GM12878 (cell line): ENCODE results near the gene SSR2. TPM values are rescaled to one million over a fixed set of nuclear protein-coding genes. Genes with fewer than 3 reads are reported as not detected.

Source experiments
- ATF2 ChIP-seq: IDR thresholded peaks from 2 replicates; pipeline ENCODE4 v1.6.1; 2012; ENCODE audit warnings: low read length, inconsistent platforms
- ATF3 ChIP-seq: IDR thresholded peaks from 2 replicates; pipeline ENCODE4 v1.6.1; 2011; ENCODE audit warnings: low read depth, mild to moderate bottlenecking, low read length, moderate library complexity, borderline replicate concordance; ENCODE audit errors: extremely low read depth
- BACH1 ChIP-seq: fragments of 450-650 bp; IDR thresholded peaks from 2 replicates; pipeline ENCODE4 v1.6.1; 2017; ENCODE audit warnings: mild to moderate bottlenecking, borderline replicate concordance
- EZH2 ChIP-seq: IDR thresholded peaks from 2 replicates; pipeline ENCODE4 v1.6.1; 2012; ENCODE audit warnings: low read depth, mild to moderate bottlenecking, control low read depth, inconsistent platforms, low read length, borderline replicate concordance; ENCODE audit not compliant: control insufficient read depth
- NFXL1 ChIP-seq: fragments of 450-650 bp; IDR thresholded peaks from 2 replicates; pipeline ENCODE4 v1.6.1; 2017; ENCODE audit warnings: antibody characterized with exemption, mild to moderate bottlenecking, borderline replicate concordance
- NFYB ChIP-seq: IDR thresholded peaks from 2 replicates; pipeline ENCODE4 v1.6.1; 2011; ENCODE audit warnings: low read depth, mild to moderate bottlenecking, low read length, improper control_type of control experiment, moderate library complexity; ENCODE audit not compliant: insufficient read depth
- PAX5 ChIP-seq: IDR thresholded peaks from 2 replicates; pipeline ENCODE4 v1.6.1; 2011; ENCODE audit warnings: low read depth, low read length, borderline replicate concordance
- PML ChIP-seq: IDR thresholded peaks from 2 replicates; pipeline ENCODE4 v1.6.1; 2012; ENCODE audit warnings: low read length, inconsistent platforms
- SKIL ChIP-seq: fragments of 450-650 bp; IDR thresholded peaks from 2 replicates; pipeline ENCODE4 v1.6.1; 2017; ENCODE audit warnings: mild to moderate bottlenecking, low read depth, inconsistent platforms; ENCODE audit not compliant: poor library complexity, severe bottlenecking
- SMAD1 ChIP-seq: fragments of 450-650 bp; IDR thresholded peaks from 2 replicates; pipeline ENCODE4 v1.6.1; 2018; ENCODE audit warnings: mild to moderate bottlenecking, low read depth; ENCODE audit not compliant: partially characterized antibody
- SPI1 ChIP-seq: IDR thresholded peaks from 2 replicates; pipeline ENCODE4 v1.6.1; 2011; ENCODE audit warnings: low read depth, mild to moderate bottlenecking, low read length, moderate library complexity, borderline replicate concordance; ENCODE audit not compliant: insufficient read depth
- SRF ChIP-seq, 2 experiments: IDR thresholded peaks; 2 replicates each; pipeline ENCODE4 v1.6.1; 2011; ENCODE audit warnings: low read depth in 2 of 2, low read length in 2 of 2, mild to moderate bottlenecking in 1 of 2, moderate library complexity in 1 of 2
- TCF7 ChIP-seq: IDR thresholded peaks from 2 replicates; pipeline ENCODE4 v1.6.1; 2014; ENCODE audit warnings: antibody characterized with exemption, borderline replicate concordance
- YBX1 ChIP-seq: fragments of 450-650 bp; IDR thresholded peaks from 2 replicates; pipeline ENCODE4 v1.6.1; 2016; ENCODE audit warnings: antibody characterized with exemption
- ZBED1 ChIP-seq: IDR thresholded peaks from 2 replicates; pipeline ENCODE4 v1.6.1; 2016; ENCODE audit warnings: borderline replicate concordance
- ZBTB4 ChIP-seq: fragments of 450-650 bp; formaldehyde crosslinking; IDR thresholded peaks from 2 replicates; pipeline ENCODE4 v1.4.0; 2022; ENCODE audit warnings: mild to moderate bottlenecking, moderate library complexity
- ZNF687 ChIP-seq: fragments of 450-650 bp; IDR thresholded peaks from 2 replicates; pipeline ENCODE4 v1.6.1; 2017; ENCODE audit warnings: mild to moderate bottlenecking, moderate library complexity
- ZZZ3 ChIP-seq: IDR thresholded peaks from 2 replicates; pipeline ENCODE4 v1.6.1; 2011; ENCODE audit warnings: low read depth; ENCODE audit not compliant: control insufficient read depth, insufficient read length
- polyA plus RNA-seq, 11 experiments: library from polyadenylated mRNA; depleted of rRNA in 4 of 11; unstranded in 6 of 11; stranded (reverse) in 5 of 11; fragments of >200 nt; fragmentation: Nextera tagmentation in 4 of 11; fragmentation: Illumina TruSeq in 1 of 11; extraction: Ambion mirVana in 4 of 11; extraction: Trizol in 1 of 11; gene quantifications; 1 replicate in 1 of 11; 2 replicates in 10 of 11; pipeline versions ENCODE4 v1.2.1 to v1.2.3, GENCODE V29; 2011 to 2016; ENCODE audit warnings: inconsistent platforms in 2 of 11, missing spikeins in 2 of 11, low read depth in 1 of 11
- total RNA-seq, 4 experiments: library from RNA; depleted of rRNA in 3 of 4; stranded (reverse); fragments of >200 nt in 3 of 4; fragmentation: Illumina TruSeq in 1 of 4; extraction: Trizol in 1 of 4; gene quantifications; 2 replicates each; pipeline versions ENCODE4 v1.2.1 to v1.2.3, GENCODE V29; 2013 to 2021

The SSR2 gene
- total and polyA plus RNA-seq, 10 of the 15 experiments (the other 5 are each of a cell fraction or from before 2014, with no cell fraction given), result 207 to 553 (median 315) TPM

- TF ChIP-seq SKIL (peak; percentile 62), ZBTB4 (CRISPR knock-in tag) (no peak), SPI1 (peak; percentile 93), NFXL1 (no peak), NFYB (no peak), ATF3 (no peak), BACH1 (no peak), SMAD1 (no peak), PML (peak; percentile 47; the same call in 1 of the 2 replicates), ZZZ3 (no peak), ATF2 (peak; percentile 71), SRF (IDR thresholded peaks at IDR 0.05; ENCODE audit: low read depth in 2 of 2, low read length in 2 of 2) (no peak), ZNF687 (no peak), ZBED1 (no peak), YBX1 (no peak), TCF7 (no peak), PAX5 (0 out of 2 replicates have a peak, but pooled peaks have one; percentile 11), EZH2 (no peak)
These were observed 8.5 kb downstream of the SSR2 start (continued) for GRCh38 chr1:156012051-156012817.
